KMS-11 (cell line): ENCODE results near the gene ELAVL1.
"Not testable (repeated sequence)": the region's sequence is repeated elsewhere in the genome, so short reads cannot be mapped to it uniquely, and the experiment has no call there.

Experiments
- H2AFZ ChIP-seq: fragments of 200-600 bp; sonication (generic); 2 replicates; pipeline ENCODE4 v1.6.1; 2016; ENCODE audit warnings: antibody characterized with exemption, mixed run types, low read depth
- H3K27ac ChIP-seq: fragments of 200-600 bp; sonication (generic); 2 replicates; pipeline ENCODE4 v1.6.1; 2016; ENCODE audit warnings: mild to moderate bottlenecking, mixed run types
- H3K27me3 ChIP-seq: fragments of 200-600 bp; sonication (generic); 2 replicates; pipeline ENCODE4 v1.6.1; 2017; ENCODE audit warnings: mild to moderate bottlenecking, low read depth, mixed run types, moderate library complexity; ENCODE audit not compliant: insufficient read depth
- H3K36me3 ChIP-seq: fragments of 200-600 bp; sonication (generic); 2 replicates; pipeline ENCODE4 v1.6.1; 2017; ENCODE audit warnings: mild to moderate bottlenecking, mixed run types; ENCODE audit not compliant: insufficient read depth
- H3K4me1 ChIP-seq: fragments of 200-600 bp; sonication (generic); 2 replicates; pipeline ENCODE4 v1.6.1; 2016; ENCODE audit warnings: mild to moderate bottlenecking, low read depth, mixed run types; ENCODE audit not compliant: poor library complexity, severe bottlenecking
- H3K4me2 ChIP-seq: fragments of 200-600 bp; sonication (generic); 2 replicates; pipeline ENCODE4 v1.7.0; 2016; ENCODE audit warnings: mild to moderate bottlenecking, mixed run types
- H3K4me3 ChIP-seq: fragments of 200-600 bp; sonication (generic); IDR thresholded peaks from 2 replicates; pipeline ENCODE4 v1.6.1; 2017; ENCODE audit warnings: low read depth, low read length, mixed read lengths; ENCODE audit not compliant: insufficient read depth
- H3K79me2 ChIP-seq: fragments of 200-600 bp; sonication (generic); 2 replicates; pipeline ENCODE4 v1.6.1; 2016; ENCODE audit warnings: low read depth, mixed run types; ENCODE audit not compliant: insufficient read depth
- H3K9ac ChIP-seq: fragments of 200-600 bp; sonication (generic); 2 replicates; pipeline ENCODE4 v1.6.1; 2016; ENCODE audit warnings: mild to moderate bottlenecking, mixed run types
- H4K20me1 ChIP-seq: fragments of 200-600 bp; sonication (generic); 2 replicates; pipeline ENCODE4 v1.6.1; 2016; ENCODE audit warnings: mild to moderate bottlenecking, mixed run types; ENCODE audit not compliant: insufficient read depth
- CTCF ChIP-seq: fragments of 200-600 bp; sonication (generic); conservative IDR thresholded peaks from 2 replicates; pipeline ENCODE4 v1.6.1; 2017; ENCODE audit warnings: low read depth, mild to moderate bottlenecking, antibody characterized with exemption, low read length, moderate library complexity, mixed read lengths

Gene ELAVL1

GRCh38 chr19:8034178-8034525 is 28.7 kb upstream of the ELAVL1 start:
- Histone ChIP-seq H3K79me2 (no peaks in the 10 kb centered on the region), H3K4me2 (no peak overlapping the region), H2AFZ (no peak overlapping the region), H3K27ac (no peak overlapping the region), H3K4me1 (no peaks in the 10 kb centered on the region), H4K20me1 (no peaks in the 10 kb centered on the region), H3K4me3 (no peak overlapping the region), H3K36me3 (no peaks in the 10 kb centered on the region), H3K27me3 (peaks cover 36% of the 10 kb centered on the region), H3K9ac (no peak overlapping the region)
- TF ChIP-seq CTCF, result no peak

GRCh38 chr19:8033287-8034177 is 28.1 kb upstream of the ELAVL1 start:
- H3K27ac ChIP-seq, H3K4me2 ChIP-seq, H3K4me1 ChIP-seq, H3K9ac ChIP-seq, H3K79me2 ChIP-seq, H4K20me1 ChIP-seq, H3K36me3 ChIP-seq, H2AFZ ChIP-seq, H3K4me3 ChIP-seq: not testable (repeated sequence)
- peaks cover 36% of the 10 kb centered on the region for H3K27me3 ChIP-seq

GRCh38 chr19:8030960-8031359 is 25.5 kb upstream of the ELAVL1 start:
- H3K27ac ChIP-seq, result no peak overlapping the region
- H3K79me2 ChIP-seq, result no peaks in the 10 kb centered on the region
- H3K27me3 ChIP-seq, result peaks cover 31% of the 10 kb centered on the region
- H3K36me3 ChIP-seq, result no peaks in the 10 kb centered on the region
- no peak overlapping the region for H3K9ac ChIP-seq
- H3K4me1 ChIP-seq, result no peaks in the 10 kb centered on the region
- no peak overlapping the region for H2AFZ ChIP-seq
- no peak overlapping the region for H3K4me3 ChIP-seq
- H4K20me1 ChIP-seq, result no peaks in the 10 kb centered on the region
- TF ChIP-seq CTCF, result no peak
- no peak overlapping the region for H3K4me2 ChIP-seq

- peaks cover 28% of the 10 kb centered on the region for H3K27me3 ChIP-seq
- H3K79me2 ChIP-seq, result no peaks in the 10 kb centered on the region
- H3K4me2 ChIP-seq, result no peak overlapping the region
- H2AFZ ChIP-seq, result no peak overlapping the region
- no peaks in the 10 kb centered on the region for H4K20me1 ChIP-seq
- TF ChIP-seq CTCF, result no peak
- H3K4me3 ChIP-seq, result no peak overlapping the region
- no peaks in the 10 kb centered on the region for H3K36me3 ChIP-seq
- no peak overlapping the region for H3K9ac ChIP-seq
- H3K4me1 ChIP-seq, result no peaks in the 10 kb centered on the region
- no peak overlapping the region for H3K27ac ChIP-seq
These were observed 23.6 kb upstream of the ELAVL1 start for GRCh38 chr19:8028951-8029491.

GRCh38 chr19:8025316-8025715 is 19.9 kb upstream of the ELAVL1 start:
- Histone ChIP-seq H3K4me3 (no peak overlapping the region), H4K20me1 (no peaks in the 10 kb centered on the region), H3K4me1 (no peaks in the 10 kb centered on the region), H3K9ac (no peak overlapping the region), H3K79me2 (no peaks in the 10 kb centered on the region), H3K27ac (no peak overlapping the region), H2AFZ (no peak overlapping the region), H3K36me3 (no peaks in the 10 kb centered on the region), H3K4me2 (no peak overlapping the region), H3K27me3 (peaks cover under 1% of the 10 kb centered on the region; the same call in 1 of the 2 replicates)
- TF ChIP-seq CTCF, result no peak

- not testable (repeated sequence) for H3K36me3 ChIP-seq, H3K4me2 ChIP-seq, H3K27ac ChIP-seq, H3K79me2 ChIP-seq, H2AFZ ChIP-seq, H3K9ac ChIP-seq, H3K27me3 ChIP-seq, H3K4me1 ChIP-seq, H4K20me1 ChIP-seq, H3K4me3 ChIP-seq
These were observed 18.8 kb upstream of the ELAVL1 start for GRCh38 chr19:8024256-8024655.
